ENCODE measurements around the gene GNL2.
"Not testable (repeated sequence)": the region's sequence is repeated elsewhere in the genome, so short reads cannot be mapped to it uniquely, and the experiment has no call there.

DNA sequence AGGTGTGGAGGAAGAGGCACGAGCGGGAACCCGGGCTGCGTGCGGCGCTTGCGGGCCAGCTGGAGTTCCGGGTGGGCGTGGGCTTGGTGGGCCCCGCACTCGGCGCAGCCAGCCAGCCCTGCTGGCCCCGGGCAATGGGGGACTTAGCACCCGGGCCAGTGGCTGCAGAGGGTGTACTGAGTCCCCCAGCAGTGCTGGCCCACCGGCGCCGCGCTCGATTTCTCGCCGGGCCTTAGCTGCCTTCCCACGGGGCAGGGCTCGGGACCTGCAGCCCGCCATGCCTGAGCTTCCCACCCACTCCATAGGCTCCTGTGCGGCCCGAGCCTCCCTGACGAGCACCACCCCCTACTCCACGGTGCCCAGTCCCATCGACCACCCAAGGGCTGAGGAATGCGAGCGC is 77.5 kb downstream of the GNL2 start:
- not testable (repeated sequence) for TF ChIP-seq POLR2AphosphoS5, CTCF, POLR2A (IDR thresholded peaks at IDR 0.05)

Measured in stomach (tissue), 4 donors.